Erythroblast (primary cell): ENCODE measurements around the gene ATPAF2.

Source experiments
- GATA1 ChIP-seq: IDR thresholded peaks from 2 replicates; pipeline ENCODE4 v1.6.1; 2011; ENCODE audit warnings: low read depth, mild to moderate bottlenecking, control low read depth, low read length, moderate library complexity
- POLR2A ChIP-seq: IDR thresholded peaks from 2 replicates; pipeline ENCODE4 v1.6.1; 2011; ENCODE audit warnings: mild to moderate bottlenecking, low read length

DNA sequence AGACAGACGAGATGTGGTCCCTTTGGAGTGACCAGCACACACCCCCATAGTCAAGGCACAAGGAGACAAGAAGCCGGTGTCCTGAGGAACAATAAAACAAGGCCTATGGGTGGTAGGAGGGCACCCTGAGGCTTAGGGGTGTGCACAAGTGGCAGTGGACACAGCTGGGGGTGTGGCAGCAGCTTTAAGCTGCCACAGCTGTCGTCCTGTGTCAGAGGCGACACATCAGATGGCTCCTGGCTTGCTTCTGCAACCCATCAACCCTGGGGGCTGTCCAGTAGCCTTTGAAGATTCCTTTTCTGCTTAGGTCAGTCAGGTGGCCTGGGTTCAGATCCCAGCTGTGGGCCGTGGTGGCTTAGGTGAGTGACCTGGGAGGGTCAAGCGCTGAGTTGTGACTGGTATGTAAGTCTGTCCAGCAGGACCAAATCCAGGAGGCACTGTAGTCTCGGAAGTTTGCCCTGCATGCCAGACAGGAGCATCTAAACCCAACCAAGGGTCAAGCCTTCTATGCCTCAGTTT lies 50.5 kb downstream of the ATPAF2 start:
- no peak for TF ChIP-seq POLR2A
- no peak for TF ChIP-seq GATA1
